Astrocyte (in vitro differentiated cells and primary cell): ENCODE measurements around the gene APP.

ENCODE experiments used
- CTCF ChIP-seq: IDR thresholded peaks from 2 replicates; pipeline ENCODE4 v1.5.1; 2011; ENCODE audit warnings: low read depth, mild to moderate bottlenecking, inconsistent platforms, low read length, moderate library complexity; ENCODE audit not compliant: insufficient read depth
- EZH2 ChIP-seq: IDR thresholded peaks from 2 replicates; pipeline ENCODE4 v1.6.1; 2012; ENCODE audit warnings: mild to moderate bottlenecking, low read length, inconsistent platforms; ENCODE audit not compliant: insufficient read depth

GRCh38 chr21:26064506-26064905, 106.1 kb downstream of the APP start:
- no peak for TF ChIP-seq CTCF
- TF ChIP-seq EZH2: no peak
